Panc1 (cell line): ENCODE results near the gene ABCC3. TPM values are rescaled to one million over a fixed set of nuclear protein-coding genes. Genes with fewer than 3 reads are reported as not detected.
A peak's percentile ranks its signal among the peaks of the same experiment; 100 is the strongest.

Experiments
- ATAC-seq: fragments of 200-7000 bp; cut with Tn5 transposase; 2 replicates; pipeline ENCODE4 v1.9.1; 2020; ENCODE audit warnings: mild to moderate bottlenecking, moderate library complexity
- BruUV-seq: library from RNA; stranded (reverse); fragments of 400-500 nt; replicated peaks from 2 replicates; lab custom pipeline; 2021; lab: Mats Ljungman, UMichigan
- CTCF ChIA-PET: fragments of 300-600 bp; sonication (Branson Sonifier 250); formaldehyde crosslinking; loops from one replicate; lab custom pipeline; 2022; ENCODE audit warnings: antibody characterized with exemption; lab: Charles Lee
- POLR2A ChIA-PET: fragments of 300-600 bp; sonication (Branson Sonifier 250); formaldehyde crosslinking; loops from one replicate; lab custom pipeline; 2022; ENCODE audit warnings: antibody characterized with exemption; lab: Charles Lee
- DNase-seq: peaks from one replicate; pipeline ENCODE4 v3.0.0-alpha.2; 2010; ENCODE audit warnings: low read depth, low spot score
- H3K27ac ChIP-seq: 2 replicates; pipeline ENCODE4 v1.5.1; 2011; ENCODE audit warnings: mild to moderate bottlenecking, low read length, inconsistent platforms
- H3K27me3 ChIP-seq: fragments of 200-500 bp; sonication (Bioruptor generic); 2 replicates; pipeline ENCODE4 v1.6.0; 2014; ENCODE audit warnings: low read length, inconsistent platforms; ENCODE audit not compliant: control insufficient read depth, insufficient read depth
- H3K36me3 ChIP-seq: fragments of 200-500 bp; sonication (Bioruptor generic); 2 replicates; pipeline ENCODE4 v1.5.1; 2014; ENCODE audit warnings: inconsistent platforms, mild to moderate bottlenecking, low read length, moderate library complexity; ENCODE audit not compliant: control insufficient read depth, insufficient read depth
- H3K4me1 ChIP-seq: 2 replicates; pipeline ENCODE4 v1.5.1; 2011; ENCODE audit warnings: inconsistent platforms, mild to moderate bottlenecking, low read length, moderate library complexity; ENCODE audit not compliant: control insufficient read depth, insufficient read depth
- H3K4me3 ChIP-seq, 2 experiments: 2 replicates each; pipeline ENCODE4 v1.5.1; 2011 to 2012; ENCODE audit warnings: low read depth in 2 of 2, low read length in 2 of 2, mild to moderate bottlenecking in 2 of 2, inconsistent platforms in 1 of 2, moderate library complexity in 1 of 2
- H3K9me3 ChIP-seq: fragments of 200-500 bp; sonication (Bioruptor generic); 2 replicates; pipeline ENCODE4 v1.5.1; 2014; ENCODE audit warnings: low read depth, mild to moderate bottlenecking, inconsistent platforms, low read length, moderate library complexity; ENCODE audit not compliant: control insufficient read depth, insufficient read depth
- CTCF ChIP-seq: fragments of 450-650 bp; IDR thresholded peaks from 2 replicates; pipeline ENCODE4 v1.5.1; 2017; ENCODE audit warnings: mild to moderate bottlenecking
- POLR2AphosphoS5 ChIP-seq: IDR thresholded peaks from 2 replicates; pipeline ENCODE4 v1.6.1; 2012; ENCODE audit warnings: mild to moderate bottlenecking, low read depth, low read length, moderate library complexity
- REST ChIP-seq, 2 experiments: IDR thresholded peaks; 2 replicates each; pipeline ENCODE4 v1.6.1; 2011 to 2012; ENCODE audit warnings: low read depth in 2 of 2, control low read depth in 1 of 2, low read length in 1 of 2, mild to moderate bottlenecking in 1 of 2, moderate library complexity in 1 of 2; ENCODE audit not compliant: insufficient read depth in 1 of 2
- SIN3A ChIP-seq: IDR thresholded peaks from 2 replicates; pipeline ENCODE4 v1.6.1; 2012; ENCODE audit warnings: low read depth, mild to moderate bottlenecking, low read length, moderate library complexity, borderline replicate concordance; ENCODE audit not compliant: insufficient read depth
- TCF7L2 ChIP-seq: IDR thresholded peaks from 2 replicates; pipeline ENCODE4 v1.6.1; 2011; ENCODE audit warnings: mild to moderate bottlenecking, low read depth, low read length, inconsistent platforms
- in situ Hi-C: cut with HindIII; loops from 2 replicates; pipeline ENCODE4 v1.10.0; 2016; ENCODE audit warnings: low sequenced_read_pairs, low pct_unique_long_range_greater_than_20kb
- intact Hi-C: fragments of 100-400 bp; cut with micrococcal nuclease; formaldehyde crosslinking; loops from one replicate; pipeline ENCODE4 v1.10.0; 2022; ENCODE audit not compliant: unreplicated experiment
- total RNA-seq: library from RNA; stranded (reverse); gene quantifications from one replicate; pipeline ENCODE4 v1.2.1, GENCODE V29; 2021; ENCODE audit not compliant: unreplicated experiment

ABCC3 gene
- total RNA-seq, 1 experiment from 2014 or later: 128 TPM

GRCh38 chr17:50627782-50628601, 6.7 kb upstream of the ABCC3 start:
- ATAC-seq (peak; percentile 54), DNase-seq (no peak)
- no peaks in the 10 kb centered on the region for H3K27me3 ChIP-seq
- ChIA-PET POLR2A (no interaction called here), CTCF (interaction anchor here (0.7 to 3.8 kb wide), 10 partner anchors 11 to 84 kb away, joined by 3 to 16 read pairs (median 4); partner anchors contain the start of gene SPATA20)
- H3K36me3 ChIP-seq: no peaks in the 10 kb centered on the region
- intact Hi-C loops (loop anchor here (2.0 kb wide), 1 partner anchor 77 kb away; no protein-coding TSS in a partner anchor), in situ Hi-C loops (no loop called here)
- BruUV-seq: no TSS peak
- H3K4me1 ChIP-seq: peaks cover 81% of the 10 kb centered on the region
- H3K9me3 ChIP-seq: no peaks in the 10 kb centered on the region
- H3K27ac ChIP-seq: peak overlapping the region; percentile 100
- peak in 1 of 2 experiments; percentile 30; a peak in 1 of 4 replicates for TF ChIP-seq REST (IDR thresholded peaks at IDR 0.05; ENCODE audit: insufficient read depth in 1 of 2, low read depth in 2 of 2, low read length in 1 of 2)
- no peak for TF ChIP-seq CTCF
- 0 out of 2 replicates have a peak, but pooled peaks have one; percentile 72 for TF ChIP-seq SIN3A
- TF ChIP-seq POLR2AphosphoS5: no peak
- TF ChIP-seq TCF7L2: no peak
- peak overlapping the region; percentile 20 to 32 for H3K4me3 ChIP-seq

GRCh38 chr17:50629902-50630301, 4.8 kb upstream of the ABCC3 start:
- intact Hi-C loops: loop anchor here (2.0 to 5.0 kb wide), 2 partner anchors 65 to 148 kb away; no protein-coding TSS in a partner anchor
- no peak for ATAC-seq
- no TSS peak for BruUV-seq
- no peak for TF ChIP-seq TCF7L2
- TF ChIP-seq SIN3A: no peak
- no peak for TF ChIP-seq REST (IDR thresholded peaks at IDR 0.05; ENCODE audit: insufficient read depth in 1 of 2, low read depth in 2 of 2, low read length in 1 of 2)
- no peak for DNase-seq
- no peaks in the 10 kb centered on the region for H3K27me3 ChIP-seq
- H3K27ac ChIP-seq: peak overlapping the region; percentile 100
- H3K36me3 ChIP-seq: no peaks in the 10 kb centered on the region; the same call in 1 of the 2 replicates
- H3K4me1 ChIP-seq: peaks cover 92% of the 10 kb centered on the region
- ChIA-PET CTCF (interaction anchor here (0.7 to 3.8 kb wide), 8 partner anchors 9 to 79 kb away, joined by 3 to 16 read pairs (median 4); no protein-coding TSS in a partner anchor), POLR2A (interaction anchor here (0.7 kb wide), 1 partner anchor 191 kb away, joined by 5 read pairs; no protein-coding TSS in a partner anchor)
- no peak overlapping the region for H3K4me3 ChIP-seq
- H3K9me3 ChIP-seq: no peaks in the 10 kb centered on the region
- in situ Hi-C loops: no loop called here
